Osteocyte (in vitro differentiated cells): ENCODE results near the gene SERPINB7. TPM values are rescaled to one million over a fixed set of nuclear protein-coding genes. Genes with fewer than 3 reads are reported as not detected.
"Not testable (repeated sequence)": the region's sequence is repeated elsewhere in the genome, so short reads cannot be mapped to it uniquely, and the experiment has no call there.

ENCODE experiments used
- DNase-seq: peaks from one replicate; pipeline ENCODE4 v3.0.0; 2021; ENCODE audit warnings: mixed read lengths; ENCODE audit not compliant: unreplicated experiment; ENCODE audit errors: extremely low spot score
- H3K27ac Mint-ChIP-seq: one replicate; pipeline ENCODE4 v1.8.0; 2021; ENCODE audit warnings: mild to moderate bottlenecking, mixed read lengths; ENCODE audit not compliant: unreplicated experiment
- H3K27me3 Mint-ChIP-seq: one replicate; pipeline ENCODE4 v1.8.0; 2021; ENCODE audit warnings: mixed read lengths; ENCODE audit not compliant: unreplicated experiment
- H3K36me3 Mint-ChIP-seq: one replicate; pipeline ENCODE4 v1.8.0; 2021; ENCODE audit warnings: mixed read lengths; ENCODE audit not compliant: unreplicated experiment
- H3K4me1 Mint-ChIP-seq: one replicate; pipeline ENCODE4 v1.8.0; 2021; ENCODE audit warnings: mixed read lengths; ENCODE audit not compliant: unreplicated experiment
- H3K4me3 Mint-ChIP-seq: one replicate; pipeline ENCODE4 v1.8.0; 2021; ENCODE audit warnings: mild to moderate bottlenecking, moderate library complexity, mixed read lengths; ENCODE audit not compliant: unreplicated experiment
- H3K9me3 Mint-ChIP-seq: one replicate; pipeline ENCODE4 v1.8.0; 2021; ENCODE audit warnings: mixed read lengths; ENCODE audit not compliant: unreplicated experiment
- total RNA-seq: library from RNA; stranded (reverse); gene quantifications from 2 replicates; pipeline ENCODE4 v1.2.1, GENCODE V29; 2021
- TF ChIP-seq, protein P1 (sequence below): fragments of 200-600 bp; sonication (generic); IDR thresholded peaks from 2 replicates; pipeline ENCODE4 v1.5.0; 2021; ENCODE audit warnings: antibody characterized with exemption, mild to moderate bottlenecking, moderate library complexity

SERPINB7 gene
- total RNA-seq, 1 donor from 2014 or later: not detected

DNA sequence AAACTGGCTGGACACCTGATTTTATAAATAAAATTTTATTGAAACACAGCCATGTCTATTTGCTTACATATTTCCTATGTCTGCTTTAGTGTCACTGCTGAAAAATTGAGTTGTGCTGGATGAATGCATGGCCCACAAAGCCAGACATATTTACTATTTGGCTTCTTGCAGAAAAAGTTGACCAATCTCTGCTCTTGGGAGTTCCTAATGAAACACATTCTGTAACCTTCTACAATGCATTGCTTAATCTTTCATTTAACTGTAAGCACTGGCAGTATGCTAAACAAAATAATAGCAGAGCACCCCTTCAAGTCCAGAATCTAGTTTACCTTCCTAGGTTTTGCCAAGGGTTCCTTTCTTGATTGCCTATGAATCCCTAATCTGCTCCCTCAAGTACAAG lies 17.7 kb upstream of the SERPINB7 start:
- TF ChIP-seq, protein P1, sequence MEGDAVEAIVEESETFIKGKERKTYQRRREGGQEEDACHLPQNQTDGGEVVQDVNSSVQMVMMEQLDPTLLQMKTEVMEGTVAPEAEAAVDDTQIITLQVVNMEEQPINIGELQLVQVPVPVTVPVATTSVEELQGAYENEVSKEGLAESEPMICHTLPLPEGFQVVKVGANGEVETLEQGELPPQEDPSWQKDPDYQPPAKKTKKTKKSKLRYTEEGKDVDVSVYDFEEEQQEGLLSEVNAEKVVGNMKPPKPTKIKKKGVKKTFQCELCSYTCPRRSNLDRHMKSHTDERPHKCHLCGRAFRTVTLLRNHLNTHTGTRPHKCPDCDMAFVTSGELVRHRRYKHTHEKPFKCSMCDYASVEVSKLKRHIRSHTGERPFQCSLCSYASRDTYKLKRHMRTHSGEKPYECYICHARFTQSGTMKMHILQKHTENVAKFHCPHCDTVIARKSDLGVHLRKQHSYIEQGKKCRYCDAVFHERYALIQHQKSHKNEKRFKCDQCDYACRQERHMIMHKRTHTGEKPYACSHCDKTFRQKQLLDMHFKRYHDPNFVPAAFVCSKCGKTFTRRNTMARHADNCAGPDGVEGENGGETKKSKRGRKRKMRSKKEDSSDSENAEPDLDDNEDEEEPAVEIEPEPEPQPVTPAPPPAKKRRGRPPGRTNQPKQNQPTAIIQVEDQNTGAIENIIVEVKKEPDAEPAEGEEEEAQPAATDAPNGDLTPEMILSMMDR: no peak
- no peak for DNase-seq
- H3K4me3 Mint-ChIP-seq: no peak overlapping the region
- H3K36me3 Mint-ChIP-seq: no peaks in the 10 kb centered on the region
- H3K9me3 Mint-ChIP-seq: peaks cover 13% of the 10 kb centered on the region
- no peak overlapping the region for H3K27ac Mint-ChIP-seq
- no peaks in the 10 kb centered on the region for H3K4me1 Mint-ChIP-seq
- peaks cover 5% of the 10 kb centered on the region for H3K27me3 Mint-ChIP-seq

DNA sequence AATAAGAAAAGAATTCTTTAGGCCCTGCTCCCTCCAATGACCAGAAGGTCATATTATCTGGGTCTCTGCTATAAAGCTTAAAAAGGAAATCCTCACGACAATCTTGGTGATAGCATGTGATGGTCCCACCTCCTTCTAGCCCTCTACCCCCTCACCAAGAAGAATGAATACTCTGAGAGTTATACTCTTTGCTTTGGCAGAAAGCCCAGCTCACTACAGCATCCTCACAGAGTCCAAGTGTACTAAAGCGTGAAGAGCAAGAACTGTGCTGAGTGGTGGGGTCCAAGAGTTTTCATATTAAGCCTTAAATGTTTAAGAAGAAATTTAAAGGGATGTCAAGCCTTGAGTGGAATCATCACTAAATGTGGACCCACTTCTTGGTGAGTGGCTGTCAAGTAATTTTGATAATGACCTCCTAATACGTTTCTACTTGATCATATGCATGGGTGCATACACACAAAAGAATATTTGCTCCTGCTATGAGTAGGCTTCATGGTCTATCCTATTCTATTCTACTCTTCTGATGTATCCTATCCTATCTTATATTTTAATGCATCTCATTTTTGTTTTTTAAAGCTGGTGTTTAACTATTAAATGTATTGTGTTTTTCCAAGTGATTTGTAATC lies 16.5 kb upstream of the SERPINB7 start:
- Mint-ChIP-seq H3K4me3 (no peak overlapping the region), H3K27me3 (peaks cover 5% of the 10 kb centered on the region), H3K9me3 (peaks cover 13% of the 10 kb centered on the region), H3K27ac (no peak overlapping the region), H3K36me3 (no peaks in the 10 kb centered on the region), H3K4me1 (no peaks in the 10 kb centered on the region)
- no peak for DNase-seq
- TF ChIP-seq, protein P1: no peak

DNA sequence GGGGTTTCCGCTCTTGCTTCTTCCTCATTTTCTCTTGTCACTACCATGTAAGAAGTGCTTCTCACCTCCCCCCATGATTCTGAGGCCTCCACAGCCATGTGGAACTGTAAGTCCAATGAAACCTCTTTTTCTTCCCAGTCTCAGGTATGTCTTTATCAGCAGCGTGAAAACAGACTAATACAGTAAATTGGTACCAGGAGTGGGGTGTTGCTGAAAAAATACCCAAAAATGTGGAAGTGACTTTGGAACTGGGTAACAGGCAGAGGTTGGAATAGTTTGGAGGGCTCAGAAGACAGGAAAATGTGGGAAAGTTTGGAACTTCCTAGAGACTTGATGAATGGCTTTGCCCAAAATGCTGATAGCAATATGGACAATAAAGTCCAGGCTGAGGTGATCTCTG lies 15.4 kb upstream of the SERPINB7 start:
- H3K4me3 Mint-ChIP-seq, H3K27me3 Mint-ChIP-seq, H3K4me1 Mint-ChIP-seq, DNase-seq, H3K27ac Mint-ChIP-seq, H3K36me3 Mint-ChIP-seq: not testable (repeated sequence)
- peaks cover 13% of the 10 kb centered on the region for H3K9me3 Mint-ChIP-seq

DNA sequence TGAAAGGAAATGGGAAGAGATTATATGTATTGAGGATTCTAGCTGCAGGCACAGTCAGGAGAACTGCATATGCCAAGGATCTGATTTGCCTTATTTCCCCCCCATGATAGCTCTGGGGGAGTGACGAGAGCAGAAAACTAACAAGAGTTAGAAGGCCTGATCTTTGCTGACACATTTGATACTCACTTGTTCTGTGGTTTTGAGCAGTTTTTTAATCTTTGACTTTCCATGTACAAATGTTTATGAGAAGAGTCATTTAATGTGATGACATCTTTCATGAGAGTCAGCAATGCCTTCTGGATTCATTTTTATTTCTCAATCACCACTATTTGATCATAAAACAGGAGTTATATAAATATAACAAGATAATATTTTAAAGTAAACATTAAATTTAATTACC lies 12.7 kb upstream of the SERPINB7 start:
- H3K27ac Mint-ChIP-seq: no peak overlapping the region
- H3K36me3 Mint-ChIP-seq: no peaks in the 10 kb centered on the region
- TF ChIP-seq, protein P1: no peak
- no peak overlapping the region for H3K4me3 Mint-ChIP-seq
- peaks cover 13% of the 10 kb centered on the region for H3K9me3 Mint-ChIP-seq
- H3K27me3 Mint-ChIP-seq: peaks cover 10% of the 10 kb centered on the region
- H3K4me1 Mint-ChIP-seq: no peaks in the 10 kb centered on the region
- no peak for DNase-seq

DNA sequence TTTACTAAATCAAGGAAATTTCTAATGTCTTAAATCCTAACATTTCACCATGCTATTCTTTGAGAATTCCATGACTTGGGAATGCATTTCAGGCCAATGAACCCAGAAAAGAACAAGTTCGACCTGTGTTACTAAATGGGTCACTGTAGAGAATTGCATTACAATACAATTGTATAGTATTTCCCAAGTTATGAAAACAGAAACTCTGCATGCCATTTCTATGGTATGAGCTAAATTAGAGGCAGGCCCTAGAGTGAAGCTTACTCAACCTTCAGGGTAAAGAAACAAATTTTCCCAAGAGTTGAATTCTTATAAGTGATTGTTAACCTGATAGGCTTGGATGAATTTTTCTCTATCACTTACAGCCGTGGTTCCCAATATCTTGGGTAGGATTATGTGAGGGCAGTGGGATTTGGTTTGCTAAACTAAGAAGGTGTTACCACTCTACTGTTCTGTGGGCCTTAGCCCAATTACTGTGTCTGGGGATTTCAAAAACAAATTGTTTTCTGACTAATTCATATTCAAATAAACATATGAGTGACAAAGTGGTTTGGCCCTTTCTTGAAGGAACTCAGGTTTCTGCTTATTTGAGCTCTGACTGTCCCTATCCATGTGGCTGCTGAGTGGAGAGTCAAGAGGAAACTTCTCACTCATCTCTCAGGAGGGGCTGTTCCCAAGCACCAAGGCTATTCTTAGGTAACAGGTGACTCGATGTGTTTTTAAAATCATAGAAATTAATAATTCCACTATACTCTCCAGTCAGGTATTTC lies 11.2 kb upstream of the SERPINB7 start:
- H3K27me3 Mint-ChIP-seq: peaks cover 19% of the 10 kb centered on the region
- H3K36me3 Mint-ChIP-seq: no peaks in the 10 kb centered on the region
- H3K9me3 Mint-ChIP-seq: peaks cover 12% of the 10 kb centered on the region
- TF ChIP-seq, protein P1: no peak
- H3K4me3 Mint-ChIP-seq: no peak overlapping the region
- no peak for DNase-seq
- no peak overlapping the region for H3K27ac Mint-ChIP-seq
- H3K4me1 Mint-ChIP-seq: no peaks in the 10 kb centered on the region
